NAMALWA (cell line): Measurements from ENCODE around the gene LYL1.

Experiments used
- DNase-seq: peaks from one replicate; pipeline ENCODE4 v3.0.0-alpha.2; 2015; ENCODE audit warnings: low spot score

The LYL1 gene

GRCh38 chr19:13104848-13105711, 2.4 kb upstream of the LYL1 start:
- peak; percentile 49 for DNase-seq

- DNase-seq, result peak; percentile 93
Measured at GRCh38 chr19:13104360-13104847, 1.7 kb upstream of the LYL1 start.

GRCh38 chr19:13103581-13104359, 1.1 kb upstream of the LYL1 start:
- peak; percentile 58 for DNase-seq

- DNase-seq, result peak; percentile 55
Measured at GRCh38 chr19:13102416-13102665, 317 bp downstream of the LYL1 start.

- DNase-seq, result no peak
Measured at GRCh38 chr19:13101590-13102415, 855 bp downstream of the LYL1 start.

- DNase-seq, result peak; percentile 19
Measured at GRCh38 chr19:13100841-13101589, 1.6 kb downstream of the LYL1 start.

- DNase-seq, result peak; percentile 40
Measured at GRCh38 chr19:13100031-13100588, 2.5 kb downstream of the LYL1 start.

GRCh38 chr19:13099073-13099999, 3.3 kb downstream of the LYL1 start:
- peak; percentile 78 for DNase-seq

- no peak for DNase-seq
Measured at GRCh38 chr19:13098277-13099072, 4.2 kb downstream of the LYL1 start.

- no peak for DNase-seq
Measured at GRCh38 chr19:13097463-13098258, 5.0 kb downstream of the LYL1 start.

GRCh38 chr19:13097033-13097462, 5.6 kb downstream of the LYL1 start:
- DNase-seq, result no peak

GRCh38 chr19:13095934-13096927, 6.4 kb downstream of the LYL1 start:
- peak; percentile 50 for DNase-seq

GRCh38 chr19:13095393-13095784, 7.3 kb downstream of the LYL1 start:
- DNase-seq, result peak; percentile 59

GRCh38 chr19:13094771-13095392, 7.8 kb downstream of the LYL1 start:
- DNase-seq, result peak; percentile 45

- DNase-seq, result no peak
Measured at GRCh38 chr19:13094106-13094504, 8.6 kb downstream of the LYL1 start.

GRCh38 chr19:13093407-13094105, 9.1 kb downstream of the LYL1 start:
- DNase-seq, result peak; percentile 93
